Coronary artery (tissue), 2 donors: ENCODE results near the gene MAML3.

ENCODE experiments used
- DNase-seq: peaks from one replicate; pipeline ENCODE4 v3.0.0-alpha.2; 2017; ENCODE audit warnings: low spot score
- H3K27ac ChIP-seq, 2 donors: fragments of 200-600 bp; sonication (generic); one replicate each; pipeline ENCODE4 v1.5.1; 2016 to 2019
- H3K4me3 ChIP-seq: fragments of 200-600 bp; sonication (generic); 2 replicates; pipeline ENCODE4 v1.5.1; 2016; ENCODE audit warnings: mild to moderate bottlenecking, moderate library complexity
- TF ChIP-seq, protein P1 (sequence below): fragments of 200-600 bp; sonication (generic); IDR thresholded peaks from one replicate; pipeline ENCODE4 v1.5.1; 2019; ENCODE audit warnings: antibody characterized with exemption

Gene MAML3

DNA sequence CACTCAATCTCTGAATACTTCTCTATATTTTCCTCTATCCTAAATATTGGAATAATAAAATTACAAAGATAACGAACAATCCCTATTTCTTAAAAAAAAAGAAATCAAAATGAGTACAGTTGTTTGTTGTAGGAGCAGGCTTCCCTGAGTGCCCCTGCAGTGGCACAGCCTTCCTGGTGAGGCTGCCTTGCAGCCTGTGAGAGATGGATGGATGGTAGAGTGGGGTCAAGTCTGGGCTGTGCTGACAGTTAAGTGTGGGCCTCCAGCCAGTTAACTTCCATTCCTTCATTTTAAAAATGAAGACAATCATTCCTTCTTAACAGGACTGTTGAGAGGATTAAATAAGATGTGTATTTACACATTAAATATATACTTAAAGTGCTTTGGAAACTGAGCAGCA, 351.5 kb downstream of the MAML3 start:
- DNase-seq, result no peak
- H3K4me3 ChIP-seq, result no peak overlapping the region
- no peak overlapping the region for H3K27ac ChIP-seq
- TF ChIP-seq, protein P1, sequence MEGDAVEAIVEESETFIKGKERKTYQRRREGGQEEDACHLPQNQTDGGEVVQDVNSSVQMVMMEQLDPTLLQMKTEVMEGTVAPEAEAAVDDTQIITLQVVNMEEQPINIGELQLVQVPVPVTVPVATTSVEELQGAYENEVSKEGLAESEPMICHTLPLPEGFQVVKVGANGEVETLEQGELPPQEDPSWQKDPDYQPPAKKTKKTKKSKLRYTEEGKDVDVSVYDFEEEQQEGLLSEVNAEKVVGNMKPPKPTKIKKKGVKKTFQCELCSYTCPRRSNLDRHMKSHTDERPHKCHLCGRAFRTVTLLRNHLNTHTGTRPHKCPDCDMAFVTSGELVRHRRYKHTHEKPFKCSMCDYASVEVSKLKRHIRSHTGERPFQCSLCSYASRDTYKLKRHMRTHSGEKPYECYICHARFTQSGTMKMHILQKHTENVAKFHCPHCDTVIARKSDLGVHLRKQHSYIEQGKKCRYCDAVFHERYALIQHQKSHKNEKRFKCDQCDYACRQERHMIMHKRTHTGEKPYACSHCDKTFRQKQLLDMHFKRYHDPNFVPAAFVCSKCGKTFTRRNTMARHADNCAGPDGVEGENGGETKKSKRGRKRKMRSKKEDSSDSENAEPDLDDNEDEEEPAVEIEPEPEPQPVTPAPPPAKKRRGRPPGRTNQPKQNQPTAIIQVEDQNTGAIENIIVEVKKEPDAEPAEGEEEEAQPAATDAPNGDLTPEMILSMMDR, result no peak

DNA sequence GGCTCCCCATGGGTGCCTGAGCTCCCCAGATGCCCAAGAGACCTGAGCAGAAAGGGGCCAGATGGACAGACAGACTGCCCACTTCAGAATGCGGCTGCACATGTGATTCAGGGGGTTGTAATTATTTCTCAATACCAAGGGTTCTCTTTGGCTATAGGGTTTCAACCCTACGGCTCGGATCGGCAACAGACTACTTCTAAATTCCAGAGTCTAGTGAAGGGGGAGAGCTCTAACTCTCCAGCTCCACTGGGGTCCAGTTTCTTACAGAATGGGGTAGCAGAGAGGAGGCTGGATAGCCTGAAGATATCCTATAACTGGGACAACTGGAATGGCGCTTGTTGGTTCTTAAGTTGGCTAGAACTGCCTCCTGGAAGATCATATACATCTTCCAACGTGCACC, 352.1 kb downstream of the MAML3 start:
- TF ChIP-seq, protein P1, result no peak
- Histone ChIP-seq H3K4me3 (no peak overlapping the region), H3K27ac (no peak overlapping the region)
- no peak for DNase-seq

DNA sequence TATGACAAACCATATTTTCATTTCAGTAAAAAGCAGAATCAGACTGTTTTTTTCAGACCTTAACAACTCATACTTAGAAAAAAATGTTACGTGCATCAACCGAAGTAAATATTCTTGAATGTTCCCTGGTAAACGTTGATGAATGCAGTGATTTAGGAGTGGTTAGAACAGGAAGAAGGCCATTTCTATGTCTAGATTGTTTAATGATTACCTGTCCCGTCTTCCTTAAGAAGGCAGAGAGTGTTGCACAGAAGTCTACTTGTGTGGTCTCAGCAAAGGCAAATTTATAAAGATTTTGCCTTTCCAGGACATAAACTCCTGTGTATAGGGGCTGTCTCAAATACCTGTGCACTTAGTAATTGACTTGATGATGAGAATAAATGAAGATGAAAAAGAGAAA, 353.9 kb downstream of the MAML3 start:
- TF ChIP-seq, protein P1, result no peak
- DNase-seq, result no peak

DNA sequence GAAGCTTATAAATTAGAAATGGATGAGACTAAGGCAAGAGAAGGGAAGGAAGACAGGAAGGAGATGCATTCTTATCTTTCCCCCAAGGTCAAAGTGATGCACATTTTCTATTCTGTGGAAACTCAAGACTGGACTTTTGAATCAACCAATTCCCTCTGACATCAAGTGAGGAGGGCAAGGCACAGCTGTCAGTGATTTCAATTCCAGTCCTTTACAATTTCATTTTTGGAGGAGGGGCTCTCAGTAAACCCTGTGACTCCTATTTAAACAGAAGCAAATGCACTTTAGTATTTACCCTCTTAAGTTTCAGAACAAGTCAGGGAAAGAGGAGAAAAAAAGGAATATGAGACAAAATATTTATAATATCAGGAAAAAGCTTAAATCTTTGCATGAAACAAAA, 354.4 kb downstream of the MAML3 start:
- Histone ChIP-seq H3K4me3 (no peak overlapping the region), H3K27ac (no peak overlapping the region)
- DNase-seq, result no peak
- TF ChIP-seq, protein P1, result no peak

More for the DNA sequence above, 353.9 kb downstream of the MAML3 start:
- no peak overlapping the region for H3K4me3 ChIP-seq
- H3K27ac ChIP-seq, result no peak overlapping the region

DNA sequence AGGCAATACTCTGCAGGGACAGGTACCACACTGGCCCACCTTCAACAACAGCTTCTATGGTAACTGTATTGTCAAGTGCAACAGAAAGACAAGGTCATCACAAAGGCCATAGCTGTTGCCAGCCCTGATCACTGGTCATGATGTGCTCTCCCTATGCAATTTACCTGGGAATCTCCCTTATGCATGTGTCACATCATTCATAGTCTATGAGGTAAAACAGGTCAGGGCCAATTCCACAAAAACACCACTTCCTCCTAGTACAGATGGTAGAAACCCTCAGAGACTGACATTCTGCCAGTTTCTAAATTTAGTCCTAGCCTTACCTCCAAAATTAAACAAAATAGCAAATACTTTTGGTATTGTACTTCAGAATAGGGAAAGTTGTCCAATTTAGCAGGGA, 355.5 kb downstream of the MAML3 start:
- no peak overlapping the region for H3K4me3 ChIP-seq
- no peak for DNase-seq
- TF ChIP-seq, protein P1, result no peak
- H3K27ac ChIP-seq, result no peak overlapping the region

DNA sequence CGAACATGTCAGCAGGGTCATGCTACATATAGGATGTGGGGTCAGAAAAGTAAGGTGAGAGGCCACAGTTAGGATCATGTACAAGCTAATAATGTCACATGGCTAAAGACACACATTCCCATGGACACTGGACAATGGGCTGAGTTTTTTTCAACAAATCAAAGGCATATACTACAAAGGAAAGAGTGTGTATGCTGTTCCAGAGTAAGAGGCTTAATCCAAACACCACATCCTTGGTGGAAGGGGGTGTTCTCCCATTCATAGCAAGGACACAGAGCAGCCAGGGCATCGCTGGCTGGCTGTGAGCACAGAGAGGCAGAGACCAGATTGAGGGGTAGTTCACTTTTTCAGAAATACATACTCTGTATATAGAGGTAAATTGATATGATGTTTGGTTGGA, 356.7 kb downstream of the MAML3 start:
- no peak for DNase-seq
- Histone ChIP-seq H3K27ac (no peak overlapping the region), H3K4me3 (no peak overlapping the region)
- TF ChIP-seq, protein P1, result no peak

DNA sequence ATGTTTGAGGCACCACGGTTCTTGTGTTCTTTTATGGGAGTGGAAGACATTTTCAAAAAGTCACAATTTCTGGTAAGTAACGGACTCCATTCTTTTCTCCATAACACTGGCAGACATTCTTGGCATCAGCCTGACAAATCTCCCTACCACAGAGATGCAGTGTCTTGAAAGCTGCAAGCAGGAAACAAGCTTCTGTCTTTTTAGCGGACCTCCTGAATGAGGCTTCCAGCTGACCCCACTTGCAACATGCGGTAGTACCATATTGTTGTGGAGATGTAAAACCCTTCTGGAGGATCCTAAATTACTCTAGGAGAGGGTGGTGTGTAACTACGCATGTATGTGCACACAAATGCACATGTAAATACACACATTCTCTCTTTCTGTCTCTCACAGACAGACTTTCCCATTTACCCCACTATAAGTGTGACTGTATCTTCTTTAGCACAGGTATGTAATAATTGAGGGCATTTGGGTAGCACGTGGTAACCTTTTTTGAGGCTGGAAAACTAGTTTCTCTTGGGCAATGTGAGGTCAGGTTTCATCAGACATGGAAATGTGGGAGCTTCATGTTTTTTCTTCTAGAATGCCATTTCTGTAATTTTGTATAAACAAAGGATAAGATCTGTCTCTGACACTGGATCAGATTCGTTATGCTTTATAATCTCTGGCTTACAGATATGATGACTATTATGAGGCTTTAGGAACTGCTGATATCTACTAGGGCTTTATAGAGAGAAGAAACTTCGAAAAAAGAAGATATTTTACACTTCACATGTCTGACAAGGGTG, 358.3 kb downstream of the MAML3 start:
- Histone ChIP-seq H3K4me3 (no peak overlapping the region), H3K27ac (no peak overlapping the region)
- TF ChIP-seq, protein P1, result no peak
- DNase-seq, result no peak
